GM18870 (cell line): Measurements from ENCODE around the gene RAB31.
"Not testable (repeated sequence)": the region's sequence is repeated elsewhere in the genome, so short reads cannot be mapped to it uniquely, and the experiment has no call there.

Experiments used
- ATAC-seq: cut with Tn5 transposase; IDR thresholded peaks from one replicate; pipeline ENCODE4 v1.9.1; 2021; ENCODE audit warnings: moderate library complexity; ENCODE audit not compliant: unreplicated experiment

RAB31 gene

GRCh38 chr18:9854801-9855676 lies 146.9 kb downstream of the RAB31 start:
- ATAC-seq = no peak

DNA sequence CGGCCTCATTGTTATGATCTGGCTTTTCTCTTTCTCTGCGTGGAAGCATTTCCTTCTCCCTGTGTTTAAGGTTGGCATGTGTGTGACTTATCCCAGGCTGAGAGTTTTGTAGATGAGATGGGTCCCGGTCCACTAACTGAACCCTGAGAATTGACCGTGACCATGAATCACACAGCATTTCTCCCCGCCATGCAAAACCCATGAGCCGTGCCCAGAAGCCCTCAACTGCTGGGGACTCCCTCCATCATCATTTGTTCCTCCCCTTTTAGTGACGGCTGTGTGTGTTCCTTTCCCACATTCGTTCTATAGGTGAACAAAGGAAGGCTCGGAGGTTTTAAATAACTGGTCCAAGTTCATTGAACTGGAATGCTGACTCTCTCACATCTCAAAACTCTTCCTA lies 147.6 kb downstream of the RAB31 start:
- no peak for ATAC-seq

DNA sequence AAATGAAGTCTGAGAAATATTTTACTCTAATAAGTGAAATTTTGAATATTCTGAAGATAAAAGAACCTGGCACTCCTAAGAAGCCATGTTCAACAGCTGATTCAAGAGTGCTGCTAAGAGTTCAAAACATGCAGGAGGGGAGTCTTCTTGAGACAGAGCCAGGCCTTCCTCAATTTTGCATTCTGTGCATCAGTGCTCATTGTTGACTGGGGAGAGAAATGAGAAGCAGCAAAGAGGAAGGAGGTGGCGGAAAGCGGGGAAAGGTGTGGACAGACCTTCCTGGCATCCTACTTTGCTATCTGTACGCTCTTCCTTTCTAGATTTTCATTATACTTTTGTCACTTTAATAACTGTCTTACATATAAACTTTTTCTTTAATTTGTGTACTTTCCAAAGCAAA lies 148.0 kb downstream of the RAB31 start:
- no peak for ATAC-seq

DNA sequence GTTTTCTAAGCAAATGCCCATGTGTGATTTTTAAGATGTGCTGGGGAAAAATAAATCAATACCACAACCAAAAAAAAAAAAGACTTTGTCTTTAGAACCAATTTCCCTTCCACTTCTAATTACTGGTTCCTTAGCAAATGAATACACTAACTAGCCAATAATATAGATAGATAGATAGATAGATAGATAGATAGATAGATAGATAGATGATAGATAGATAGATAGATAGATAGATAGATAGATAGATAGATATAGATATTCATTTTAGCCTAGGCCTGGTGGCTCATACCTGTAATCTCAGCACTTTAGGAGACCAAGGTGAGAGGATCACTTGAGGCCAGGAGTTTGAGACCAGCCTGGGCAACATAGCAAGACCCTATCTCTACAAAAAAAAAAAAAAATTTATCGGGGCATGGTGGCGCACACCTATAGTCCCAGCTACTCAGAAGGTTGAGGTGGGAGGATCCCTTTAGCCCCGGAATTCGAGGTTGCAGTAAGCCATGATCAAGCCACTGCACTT lies 149.4 kb downstream of the RAB31 start:
- ATAC-seq = not testable (repeated sequence)

- no peak for ATAC-seq
These were observed 150.5 kb downstream of the RAB31 start for GRCh38 chr18:9858642-9859041.

DNA sequence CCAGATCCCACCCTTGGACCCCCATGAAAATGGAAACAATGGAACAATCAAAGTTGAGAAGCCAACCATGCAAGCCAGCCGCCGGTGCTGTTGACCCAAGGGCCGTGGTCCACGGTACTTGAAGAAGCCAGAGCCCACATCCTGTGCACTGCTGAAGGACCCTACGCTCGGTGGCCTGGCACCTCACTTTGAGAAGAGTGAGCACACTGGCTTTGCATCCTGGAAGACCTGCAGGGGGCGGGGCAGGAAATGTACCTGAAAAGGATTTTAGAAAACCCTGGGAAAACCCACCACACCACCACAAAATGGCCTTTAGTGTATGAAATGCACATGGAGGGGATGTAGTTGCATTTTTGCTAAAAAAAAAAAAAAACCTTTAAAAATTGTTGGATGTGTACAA lies 151.1 kb downstream of the RAB31 start:
- no peak for ATAC-seq

DNA sequence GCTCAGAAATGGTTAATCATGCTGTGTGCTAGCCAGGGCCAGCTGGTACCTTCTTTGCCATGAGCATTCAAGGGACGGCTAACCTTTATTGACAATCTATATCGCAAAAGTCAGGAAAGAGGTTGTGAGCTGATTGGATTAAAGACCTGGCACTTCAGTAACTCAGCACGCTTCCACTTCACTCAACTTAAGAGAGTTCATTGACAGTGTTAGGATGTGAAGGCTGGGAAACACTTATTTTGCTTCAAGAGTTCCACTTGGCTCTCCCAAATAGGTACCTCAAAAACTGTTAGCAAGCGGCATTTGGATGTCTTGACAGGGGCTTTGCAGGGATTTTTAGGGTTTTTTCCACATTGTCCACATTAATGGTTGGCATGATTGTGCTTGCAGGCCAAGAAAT lies 152.6 kb downstream of the RAB31 start:
- no peak for ATAC-seq

DNA sequence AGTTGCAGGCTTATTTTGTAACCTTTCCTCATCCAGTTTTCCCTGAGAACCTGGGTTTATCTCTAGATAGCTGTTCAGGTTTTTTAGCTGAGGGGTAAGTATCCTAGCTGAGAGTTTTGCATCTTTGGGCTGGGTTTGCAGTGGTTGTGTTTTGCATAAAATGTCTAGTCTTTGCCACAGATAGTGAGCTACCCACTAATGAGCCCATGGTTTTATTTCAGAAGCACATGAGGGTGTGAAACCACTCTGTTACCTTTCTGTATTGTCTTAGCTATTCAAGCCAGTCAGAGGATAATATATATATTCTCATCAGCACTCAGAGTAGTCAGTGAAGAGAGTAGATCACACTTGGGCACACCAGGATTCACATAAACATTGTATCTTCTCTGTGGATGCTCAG lies 153.1 kb downstream of the RAB31 start:
- peak; percentile 70 for ATAC-seq

DNA sequence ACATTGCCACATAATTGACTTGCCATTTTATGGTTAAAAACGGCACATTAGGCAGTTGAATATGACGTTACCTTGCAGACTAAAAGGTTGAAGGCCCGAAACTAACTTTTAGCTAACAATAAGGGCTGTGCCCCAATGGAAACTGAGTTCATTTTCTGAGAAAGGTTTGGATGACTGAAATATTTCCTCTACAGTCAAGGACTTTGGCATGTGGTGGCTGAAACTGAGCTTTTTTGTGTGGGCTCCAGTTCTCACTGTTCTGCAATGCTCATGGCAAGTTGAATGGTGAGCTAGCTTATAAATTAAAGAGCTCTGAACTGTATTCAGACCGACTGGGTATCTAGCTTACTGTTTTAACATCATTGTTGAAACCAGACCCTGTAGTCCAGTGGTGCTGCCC lies 153.8 kb downstream of the RAB31 start:
- ATAC-seq = peak; percentile 59

- no peak for ATAC-seq
These were observed 154.6 kb downstream of the RAB31 start for GRCh38 chr18:9862686-9863085.

- ATAC-seq = no peak
These were observed 155.2 kb downstream of the RAB31 start for GRCh38 chr18:9863282-9863681.

GRCh38 chr18:9865764-9866490 lies 157.8 kb downstream of the RAB31 start:
- ATAC-seq = no peak

DNA sequence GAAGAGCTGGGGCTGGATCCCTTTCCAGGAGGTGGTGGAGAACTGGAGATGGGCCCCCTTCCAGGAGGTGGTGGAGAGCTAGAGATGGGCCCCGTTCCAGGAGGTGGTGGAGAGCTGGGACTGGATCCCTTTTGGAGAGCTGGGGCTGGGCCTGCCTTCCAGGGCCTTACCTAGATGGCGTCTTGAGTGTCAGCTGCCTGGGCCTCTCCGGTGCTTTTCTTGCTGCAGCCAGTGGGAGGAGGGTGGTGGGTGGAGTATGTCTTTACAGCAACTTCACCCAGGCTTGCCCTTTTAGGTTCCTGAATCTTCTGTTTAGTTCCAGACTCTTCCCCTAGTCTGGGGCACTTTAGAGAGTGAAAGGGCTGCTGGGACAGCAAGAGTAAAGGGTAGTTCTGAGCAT lies 158.5 kb downstream of the RAB31 start:
- no peak for ATAC-seq

DNA sequence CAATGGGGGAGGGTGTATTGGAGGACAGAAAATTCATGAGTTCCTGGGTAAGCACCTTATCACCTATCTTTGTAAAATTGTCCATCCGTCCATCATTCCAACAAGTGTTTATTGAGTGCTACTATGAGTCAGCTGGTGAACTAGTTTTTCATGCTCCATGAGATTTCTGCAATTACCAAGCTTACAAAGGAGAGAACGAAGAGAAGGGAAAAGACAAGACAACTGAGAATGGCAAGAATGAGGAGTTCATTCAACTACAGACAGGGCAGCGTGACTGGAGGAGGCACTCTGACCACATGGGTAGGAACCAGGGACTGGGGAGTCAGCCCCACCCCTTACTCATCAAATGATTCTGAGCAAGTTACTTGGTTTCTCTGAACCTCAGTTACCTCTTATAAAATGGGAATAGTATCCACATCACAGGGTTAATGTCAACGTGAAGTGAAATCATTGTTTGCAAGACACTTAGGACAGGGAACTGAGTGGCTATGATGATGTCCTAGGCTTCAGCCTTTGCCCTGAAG lies 159.0 kb downstream of the RAB31 start:
- ATAC-seq = no peak

DNA sequence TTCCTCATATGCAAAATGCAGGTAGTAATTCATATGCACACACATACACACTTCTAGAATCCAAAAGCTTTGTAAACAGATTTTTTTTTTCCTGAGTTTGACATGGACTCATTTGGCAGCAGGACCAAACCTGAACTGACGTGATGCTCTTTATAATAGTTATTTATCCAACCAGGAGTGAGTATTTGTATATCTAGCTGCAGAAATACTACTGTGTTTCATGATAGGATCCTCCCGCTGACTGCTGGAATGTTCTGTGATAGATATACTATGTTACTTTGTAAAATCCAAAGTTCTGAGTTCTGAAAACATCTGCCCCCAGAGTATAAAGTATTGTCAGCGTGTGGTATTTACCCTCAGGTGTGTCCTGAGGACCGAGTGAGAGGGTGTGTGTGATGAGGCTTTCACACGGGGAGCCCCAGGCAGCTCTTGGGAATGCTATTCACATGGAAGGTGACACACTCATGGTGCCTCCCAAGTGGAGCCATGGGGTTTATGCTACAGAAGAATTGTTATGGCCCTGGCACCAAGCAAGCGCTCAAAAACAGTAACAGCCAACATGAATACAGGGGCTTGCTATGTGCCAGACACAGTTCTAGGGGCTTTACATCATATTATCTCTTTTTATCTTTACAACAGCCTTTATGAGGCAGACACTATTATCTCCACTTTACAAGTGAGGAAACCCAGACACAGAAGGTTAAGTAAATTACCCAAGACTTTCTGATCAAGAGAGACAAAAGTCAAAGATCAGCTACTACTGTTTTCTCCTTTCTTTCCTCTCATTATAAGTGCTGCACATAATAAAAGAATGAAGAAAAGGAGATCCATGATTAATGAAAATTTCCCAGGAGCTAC lies 161.0 kb downstream of the RAB31 start:
- no peak for ATAC-seq

DNA sequence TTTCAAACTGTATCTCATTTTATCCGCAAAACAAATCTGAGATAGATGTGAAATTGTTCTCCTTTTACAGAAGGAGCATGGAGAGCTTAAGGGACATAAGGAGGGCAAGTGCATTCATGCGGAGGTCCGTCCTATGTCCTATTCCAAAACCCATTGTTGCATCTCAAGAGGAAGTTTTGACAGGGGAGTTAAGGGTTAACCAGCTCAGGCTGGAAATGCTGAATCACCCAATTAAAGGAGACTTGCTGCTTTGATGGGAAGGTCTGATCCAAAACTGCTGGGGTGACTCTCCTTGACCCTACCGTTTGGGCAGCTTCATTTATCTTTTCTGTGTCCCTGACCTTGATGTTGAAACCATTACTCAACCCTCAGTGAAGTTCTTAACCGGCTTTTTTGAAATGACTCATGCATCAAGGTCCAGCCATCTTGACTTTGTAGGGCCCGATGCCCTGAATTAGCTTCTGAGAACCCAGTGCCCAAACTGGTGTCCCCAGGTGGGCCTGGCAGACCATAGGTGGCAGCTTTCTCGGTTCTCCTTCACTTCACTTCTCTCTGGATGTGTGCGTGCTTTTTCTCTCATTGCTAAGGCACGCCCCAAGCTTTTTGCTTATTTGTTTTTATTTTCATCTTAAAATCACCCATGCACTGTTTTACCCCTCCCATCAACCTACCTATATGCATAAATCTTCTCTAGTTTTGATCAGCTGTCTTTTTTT lies 161.8 kb downstream of the RAB31 start:
- no peak for ATAC-seq

DNA sequence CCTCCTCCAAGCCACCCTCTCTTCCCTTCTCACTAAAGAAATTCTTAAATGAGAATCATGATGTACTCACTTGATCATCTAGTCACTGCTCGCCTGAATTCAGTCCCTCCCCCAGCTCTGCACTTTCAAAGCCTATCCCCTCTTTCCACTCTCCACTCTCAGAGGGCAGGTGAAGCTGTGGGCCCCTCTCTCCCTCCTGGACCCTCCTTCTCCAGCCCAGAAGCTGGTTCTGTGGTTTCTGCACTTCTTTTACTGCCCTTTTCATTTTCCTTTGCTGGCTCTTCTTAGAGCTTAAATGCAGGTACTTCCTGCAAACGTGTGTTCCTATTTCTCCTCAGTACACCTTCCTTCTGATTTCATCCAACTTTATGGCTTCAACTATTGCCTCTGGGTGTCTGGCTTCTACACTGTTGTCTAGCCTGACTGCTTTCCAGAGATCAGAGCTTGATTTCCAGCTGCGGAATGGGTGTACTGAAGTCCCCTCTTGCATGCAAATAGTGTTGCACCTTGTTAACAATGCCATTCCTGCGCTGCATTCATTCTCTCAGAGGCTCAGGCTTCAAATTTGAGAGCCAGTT lies 162.4 kb downstream of the RAB31 start:
- ATAC-seq = no peak

GRCh38 chr18:9871244-9871746 lies 163.2 kb downstream of the RAB31 start:
- ATAC-seq = no peak

DNA sequence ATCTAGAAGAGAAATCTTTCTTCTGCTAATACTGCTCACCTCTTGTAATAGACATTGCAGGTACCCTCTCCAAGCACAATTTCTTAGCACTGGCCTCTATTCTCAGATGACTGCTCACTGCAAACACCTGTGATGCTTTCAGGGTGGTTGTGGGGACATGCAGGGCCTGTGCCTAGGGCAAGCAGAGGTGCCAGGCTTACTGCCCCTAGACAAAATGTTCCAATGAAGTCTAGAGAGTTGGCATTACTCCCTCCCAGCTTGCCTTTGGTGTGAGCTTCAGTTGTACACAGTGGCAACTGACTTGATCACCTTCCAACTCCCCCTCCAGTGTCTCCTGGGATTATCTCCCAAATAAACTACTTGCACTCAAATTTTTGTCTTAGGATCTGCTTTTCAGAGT lies 164.7 kb downstream of the RAB31 start:
- no peak for ATAC-seq

- ATAC-seq = no peak
These were observed 166.6 kb downstream of the RAB31 start for GRCh38 chr18:9874728-9875127.
